Measurements from ENCODE around the gene METTL25B.

Gene METTL25B

DNA sequence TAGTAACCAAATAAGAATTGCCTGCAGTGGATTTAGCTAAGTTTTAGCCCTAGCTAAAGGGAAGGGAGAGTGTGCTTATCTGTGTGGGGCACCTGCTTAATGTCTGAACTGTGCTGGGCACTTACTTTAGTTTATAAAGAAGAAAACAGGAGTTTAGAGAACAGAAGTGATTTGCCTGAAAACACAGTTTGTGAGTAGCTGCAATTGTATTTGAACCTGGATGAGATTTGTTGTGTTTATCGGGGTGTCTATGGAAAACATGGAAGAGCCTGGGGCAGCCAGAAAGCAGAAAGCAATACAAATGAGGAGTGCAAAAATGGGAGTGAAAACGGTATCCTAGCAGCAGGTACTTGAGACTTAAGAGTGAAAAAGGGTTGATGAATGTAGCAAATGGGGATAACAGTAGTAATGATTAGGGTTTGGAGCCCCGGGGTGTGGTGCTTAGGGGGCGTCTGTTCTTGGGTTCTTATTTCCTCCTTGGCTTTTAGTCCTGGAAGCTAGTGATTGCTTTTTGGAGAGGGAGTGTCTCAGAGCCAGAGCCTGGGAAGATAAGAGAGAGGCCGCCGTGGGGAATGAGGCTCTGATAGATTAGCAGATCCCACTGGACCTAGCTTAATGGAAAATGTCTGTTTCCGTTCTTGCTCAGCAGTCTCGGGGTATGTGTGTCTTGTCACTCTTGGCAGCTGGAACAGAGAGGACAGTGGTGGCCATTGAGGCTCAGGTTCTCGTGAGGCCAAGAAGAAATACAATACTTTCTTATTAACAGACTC is 44.6 kb downstream of the METTL25B start:
- TF ChIP-seq, protein P1, sequence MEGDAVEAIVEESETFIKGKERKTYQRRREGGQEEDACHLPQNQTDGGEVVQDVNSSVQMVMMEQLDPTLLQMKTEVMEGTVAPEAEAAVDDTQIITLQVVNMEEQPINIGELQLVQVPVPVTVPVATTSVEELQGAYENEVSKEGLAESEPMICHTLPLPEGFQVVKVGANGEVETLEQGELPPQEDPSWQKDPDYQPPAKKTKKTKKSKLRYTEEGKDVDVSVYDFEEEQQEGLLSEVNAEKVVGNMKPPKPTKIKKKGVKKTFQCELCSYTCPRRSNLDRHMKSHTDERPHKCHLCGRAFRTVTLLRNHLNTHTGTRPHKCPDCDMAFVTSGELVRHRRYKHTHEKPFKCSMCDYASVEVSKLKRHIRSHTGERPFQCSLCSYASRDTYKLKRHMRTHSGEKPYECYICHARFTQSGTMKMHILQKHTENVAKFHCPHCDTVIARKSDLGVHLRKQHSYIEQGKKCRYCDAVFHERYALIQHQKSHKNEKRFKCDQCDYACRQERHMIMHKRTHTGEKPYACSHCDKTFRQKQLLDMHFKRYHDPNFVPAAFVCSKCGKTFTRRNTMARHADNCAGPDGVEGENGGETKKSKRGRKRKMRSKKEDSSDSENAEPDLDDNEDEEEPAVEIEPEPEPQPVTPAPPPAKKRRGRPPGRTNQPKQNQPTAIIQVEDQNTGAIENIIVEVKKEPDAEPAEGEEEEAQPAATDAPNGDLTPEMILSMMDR (IDR thresholded peaks at IDR 0.05) = no peak

DNA sequence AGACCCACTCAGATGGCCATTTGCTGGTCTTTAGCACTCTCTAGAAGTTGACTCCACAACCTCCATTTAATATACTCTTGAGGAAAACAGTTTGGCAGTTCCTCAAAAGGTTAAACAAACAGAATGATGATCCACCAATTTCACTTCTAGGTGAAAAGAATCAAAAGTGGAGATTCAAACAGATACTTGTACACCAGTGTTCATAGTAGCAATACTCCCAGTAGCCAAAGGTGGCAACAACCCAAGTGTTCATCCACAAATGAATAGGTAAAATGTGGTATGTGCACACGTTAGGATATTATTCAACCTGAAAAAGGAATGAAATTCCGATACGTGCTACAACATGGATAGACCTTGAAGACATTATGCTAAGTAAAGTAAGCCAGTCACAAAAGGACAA is 45.3 kb downstream of the METTL25B start:
- TF ChIP-seq, protein P1 (IDR thresholded peaks at IDR 0.05) = no peak

DNA sequence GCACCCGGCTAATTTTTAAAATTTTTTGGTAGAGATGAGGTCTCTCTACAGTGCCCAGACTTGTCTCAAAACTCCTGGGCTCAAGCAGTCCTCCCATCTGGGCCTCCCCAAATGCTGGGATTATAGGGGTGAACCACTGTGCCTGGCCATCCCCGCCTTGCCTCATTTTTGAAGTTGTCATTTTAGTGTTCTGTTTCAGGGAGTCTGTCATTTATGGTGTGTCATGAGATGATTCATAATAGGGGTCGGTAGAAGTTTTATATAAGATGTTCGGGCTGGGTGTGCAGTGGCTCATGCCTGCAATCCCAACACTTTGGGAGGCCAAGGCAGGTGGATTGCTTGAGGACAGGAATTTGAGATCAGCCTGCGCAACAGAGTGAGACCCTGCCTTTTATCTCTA is 47.5 kb downstream of the METTL25B start:
- TF ChIP-seq, protein P1 (IDR thresholded peaks at IDR 0.05) = no peak

DNA sequence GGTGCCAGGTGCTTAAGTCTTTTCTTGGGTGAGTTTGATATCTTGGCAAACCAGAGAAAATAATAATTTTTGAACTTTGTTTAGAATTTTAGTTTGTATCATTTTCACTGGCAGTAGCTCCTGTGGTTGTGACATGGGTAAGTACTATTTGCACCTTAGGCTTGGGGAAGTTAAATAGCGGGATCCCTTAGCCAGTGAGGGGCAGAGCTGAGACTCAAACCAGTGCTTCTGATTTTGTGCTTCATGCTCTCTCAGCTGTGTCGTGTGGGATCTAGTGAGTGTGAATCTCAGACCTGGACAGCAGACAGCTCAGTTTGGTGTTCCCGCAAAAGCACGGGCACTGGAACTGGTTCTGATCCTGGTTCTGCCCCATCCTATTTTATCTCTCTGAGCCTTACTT is 48.7 kb downstream of the METTL25B start:
- TF ChIP-seq, protein P1 (IDR thresholded peaks at IDR 0.05) = no peak

DNA sequence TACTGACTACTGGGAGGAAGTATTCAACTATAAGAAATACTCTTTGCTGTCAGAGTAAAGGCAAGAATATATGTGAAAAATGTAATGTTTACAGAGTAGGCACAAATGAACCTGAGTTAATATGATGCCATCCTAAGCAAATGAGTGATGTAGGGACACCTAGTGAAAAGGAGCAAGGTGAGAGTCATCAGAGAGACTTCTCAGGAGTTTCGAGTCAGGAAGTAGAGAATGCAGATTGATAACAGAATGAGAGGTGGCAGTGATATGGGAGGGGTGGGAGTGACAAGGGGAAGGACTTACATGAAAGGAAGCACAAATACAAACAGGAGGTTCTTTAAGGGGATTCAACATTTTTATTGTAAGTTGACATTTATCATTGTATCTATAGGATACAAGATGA is 49.3 kb downstream of the METTL25B start:
- TF ChIP-seq, protein P1 (IDR thresholded peaks at IDR 0.05) = no peak

DNA sequence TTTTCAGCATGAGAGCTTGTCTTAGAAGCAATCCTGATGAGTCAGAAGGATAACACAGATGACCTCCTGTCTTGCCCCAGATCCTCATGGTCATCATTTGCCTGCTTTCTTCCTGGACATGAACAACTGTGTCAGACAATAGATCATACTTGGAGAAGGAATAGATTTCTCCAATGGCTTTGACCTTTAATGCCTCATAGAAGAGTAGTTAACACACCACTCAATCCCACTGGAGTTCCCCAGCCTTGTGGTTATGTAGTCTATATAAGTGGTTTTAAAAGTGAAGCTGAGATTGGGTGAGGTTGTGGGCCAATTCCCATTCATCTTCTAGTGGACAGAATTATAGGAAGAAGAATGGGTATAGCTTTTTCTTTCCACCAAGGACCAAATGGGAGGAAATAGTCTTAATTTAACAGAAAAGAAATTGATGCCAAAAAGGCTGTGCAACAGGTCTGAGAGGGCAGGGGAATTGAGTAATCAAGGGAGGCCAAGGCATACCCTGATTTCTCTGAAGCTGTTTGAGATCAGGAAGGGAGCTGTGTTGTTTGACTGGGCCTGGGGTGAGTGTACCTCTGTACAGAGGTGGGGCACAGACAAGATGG is 53.4 kb downstream of the METTL25B start:
- TF ChIP-seq, protein P1 (IDR thresholded peaks at IDR 0.05) = no peak

DNA sequence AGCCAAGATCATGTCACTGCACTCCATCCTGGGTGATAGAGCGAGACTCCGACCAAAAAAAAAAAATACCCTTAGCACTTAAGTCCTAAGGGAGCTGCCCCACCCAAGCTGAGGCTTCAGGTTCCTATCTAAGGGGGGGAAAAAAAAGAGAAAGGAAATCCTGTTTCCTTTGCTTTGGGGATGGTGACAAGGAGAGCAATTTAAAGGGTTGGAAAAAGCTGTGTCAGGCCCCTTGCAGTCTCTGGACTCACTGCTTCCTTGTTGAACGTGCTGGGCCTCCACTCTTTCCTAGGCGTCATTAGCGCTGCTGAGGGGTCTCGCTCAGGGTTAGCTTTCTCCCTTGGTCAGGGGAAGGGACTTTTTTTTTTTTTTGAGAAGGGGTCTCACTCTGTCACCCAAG is 57.2 kb downstream of the METTL25B start:
- TF ChIP-seq, protein P1 (IDR thresholded peaks at IDR 0.05) = no peak
